ENCODE measurements around the gene ADAMTS10.
A peak's percentile ranks its signal among the peaks of the same experiment; 100 is the strongest.
"Not testable (repeated sequence)": the region's sequence is repeated elsewhere in the genome, so short reads cannot be mapped to it uniquely, and the experiment has no call there.

The ADAMTS10 gene

DNA sequence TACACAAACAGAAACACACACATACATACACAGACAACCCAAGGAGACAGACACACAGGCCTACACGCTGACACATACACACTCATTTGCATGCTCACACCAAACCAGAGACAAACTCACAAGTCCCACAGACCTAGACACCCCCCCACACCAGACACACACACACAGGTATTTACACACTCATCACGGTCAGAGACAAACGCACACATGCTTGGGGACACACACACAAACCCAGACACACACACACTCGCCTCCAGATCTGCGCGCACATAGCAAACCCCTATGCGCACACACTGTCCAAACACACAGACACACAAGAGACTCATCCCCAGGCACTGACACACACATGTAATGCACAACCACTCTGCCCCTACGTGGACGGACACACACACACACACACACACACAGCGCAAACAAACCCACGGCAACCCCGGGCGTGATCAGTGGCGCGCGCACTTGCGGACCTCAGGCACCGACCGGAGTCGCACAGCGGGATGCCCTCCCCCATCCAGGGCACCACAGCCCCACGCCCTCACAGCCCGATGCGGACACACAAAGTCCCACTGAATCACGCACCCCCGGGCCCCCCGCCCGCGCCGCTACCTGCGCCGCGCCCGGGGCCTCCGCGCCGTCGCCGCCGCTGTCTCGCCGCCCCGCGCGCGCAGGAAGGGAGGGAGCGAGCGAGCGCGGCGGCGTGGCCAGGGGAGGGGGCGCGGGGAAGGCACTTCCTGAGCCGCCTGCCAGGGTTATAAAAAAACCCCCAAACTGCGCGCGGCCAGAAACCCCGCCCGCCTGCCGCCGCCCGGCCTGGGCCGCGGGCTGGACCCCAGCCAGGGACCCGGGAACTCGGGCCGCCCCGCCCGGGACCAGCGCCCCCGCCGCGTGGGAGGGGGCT, at the start of gene ADAMTS10:
ADAMTS10 (minus strand) TSS at position 675 of the 895 bp plus-strand sequence. CDS start 5,005 bp downstream, outside the sequence.
- no peak for FAIRE-seq

- FAIRE-seq: no peak
Measured at GRCh38 chr19:8659905-8660304, 49.4 kb upstream of the ADAMTS10 start.

GRCh38 chr19:8657869-8658268, 47.4 kb upstream of the ADAMTS10 start:
- no peak for FAIRE-seq

DNA sequence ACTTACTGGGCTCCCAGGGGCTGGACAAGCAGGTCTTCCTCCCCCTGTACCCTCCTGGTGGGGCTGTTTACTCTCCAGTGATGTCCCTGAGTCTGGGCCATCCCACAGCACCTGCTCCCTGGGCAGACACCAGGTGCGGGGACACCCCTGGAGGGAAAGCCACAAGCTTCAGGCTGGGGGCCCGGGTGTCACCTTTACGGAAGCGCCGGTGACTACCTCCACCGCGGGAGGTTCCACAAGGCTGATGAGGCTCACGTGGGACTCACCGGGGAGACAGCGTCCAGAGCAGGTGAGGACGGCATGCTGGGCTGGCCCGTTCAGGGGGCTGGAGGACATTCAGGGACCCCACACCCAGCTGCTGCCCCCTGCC, 44.8 kb upstream of the ADAMTS10 start:
- FAIRE-seq: no peak

DNA sequence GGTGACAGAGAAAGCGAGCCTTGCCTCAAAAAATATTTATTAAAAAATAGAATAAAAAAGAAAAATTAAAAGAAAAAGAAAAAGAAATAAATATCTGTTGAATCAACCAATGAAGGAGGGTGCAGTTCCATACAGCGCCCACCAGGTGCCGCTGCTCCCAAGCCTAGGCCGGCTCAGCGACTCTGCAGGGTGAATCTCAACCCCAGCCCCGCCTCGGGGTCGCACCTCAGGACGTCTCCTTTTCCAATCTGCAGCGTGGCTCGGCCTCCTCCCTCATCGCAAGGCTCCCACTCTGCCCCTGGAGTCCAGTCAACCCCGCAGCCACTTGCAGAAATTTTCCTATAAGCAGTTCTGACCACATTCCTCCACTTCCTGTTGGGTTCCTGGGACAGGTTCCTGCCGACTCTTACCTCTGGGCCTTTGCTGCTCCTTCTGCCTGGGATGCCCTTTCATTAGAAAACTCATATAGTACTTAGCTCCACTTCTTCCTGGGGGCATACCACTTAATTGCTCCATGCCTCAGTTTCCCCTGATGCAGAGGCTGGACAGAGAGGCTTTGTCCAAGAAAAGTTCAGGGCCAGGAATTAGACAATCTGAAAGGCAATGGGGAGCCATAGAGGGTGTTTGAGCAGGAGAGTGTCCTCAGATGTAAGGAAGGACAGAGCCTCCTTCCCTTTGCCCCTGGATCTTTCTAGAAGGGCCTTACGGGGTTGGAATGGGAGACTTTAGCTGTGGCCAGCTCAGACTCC, 44.2 kb upstream of the ADAMTS10 start:
- FAIRE-seq: peak; percentile 66

DNA sequence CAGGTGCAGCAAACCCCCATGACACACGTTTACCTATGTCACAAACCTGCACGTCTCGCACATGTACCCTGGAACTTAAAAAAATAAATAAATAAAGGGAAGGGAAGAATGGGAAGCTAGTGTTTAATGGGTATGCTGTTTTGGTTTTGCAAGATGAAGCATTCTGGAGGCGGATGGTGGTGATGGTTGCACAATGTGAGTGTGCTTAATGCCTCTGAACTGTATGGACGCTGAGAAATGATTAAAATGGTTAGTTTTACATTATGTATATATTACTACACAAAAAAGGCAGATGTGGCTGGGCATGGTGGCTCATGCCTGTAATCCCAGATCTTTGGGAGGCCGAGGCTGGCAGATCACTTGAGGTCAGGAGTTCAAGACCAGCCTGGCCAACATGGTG, 37.7 kb upstream of the ADAMTS10 start:
- FAIRE-seq: no peak

GRCh38 chr19:8643860-8644653, 33.5 kb upstream of the ADAMTS10 start:
- no peak for FAIRE-seq

DNA sequence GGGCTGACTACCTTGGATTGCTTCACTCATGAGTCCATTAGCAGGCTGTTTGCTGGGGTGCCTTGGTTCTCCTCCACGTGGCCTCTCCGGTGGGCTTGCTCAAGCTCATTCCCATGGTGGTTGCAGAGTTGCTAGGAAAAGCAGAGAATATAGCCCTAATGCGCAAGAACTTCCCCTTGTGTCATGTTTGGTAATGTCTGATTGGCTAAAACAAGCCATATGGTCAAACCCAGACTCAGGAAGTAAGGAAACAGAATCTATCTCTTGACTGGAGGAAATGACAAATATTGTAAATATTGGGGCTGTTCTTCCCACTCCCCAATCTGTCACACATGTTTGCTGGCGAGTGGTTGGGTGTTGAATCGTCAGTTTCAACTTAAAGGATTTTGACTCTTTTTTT, 32.0 kb upstream of the ADAMTS10 start:
- no peak for FAIRE-seq

GRCh38 chr19:8641908-8642547, 31.5 kb upstream of the ADAMTS10 start:
- FAIRE-seq: no peak

DNA sequence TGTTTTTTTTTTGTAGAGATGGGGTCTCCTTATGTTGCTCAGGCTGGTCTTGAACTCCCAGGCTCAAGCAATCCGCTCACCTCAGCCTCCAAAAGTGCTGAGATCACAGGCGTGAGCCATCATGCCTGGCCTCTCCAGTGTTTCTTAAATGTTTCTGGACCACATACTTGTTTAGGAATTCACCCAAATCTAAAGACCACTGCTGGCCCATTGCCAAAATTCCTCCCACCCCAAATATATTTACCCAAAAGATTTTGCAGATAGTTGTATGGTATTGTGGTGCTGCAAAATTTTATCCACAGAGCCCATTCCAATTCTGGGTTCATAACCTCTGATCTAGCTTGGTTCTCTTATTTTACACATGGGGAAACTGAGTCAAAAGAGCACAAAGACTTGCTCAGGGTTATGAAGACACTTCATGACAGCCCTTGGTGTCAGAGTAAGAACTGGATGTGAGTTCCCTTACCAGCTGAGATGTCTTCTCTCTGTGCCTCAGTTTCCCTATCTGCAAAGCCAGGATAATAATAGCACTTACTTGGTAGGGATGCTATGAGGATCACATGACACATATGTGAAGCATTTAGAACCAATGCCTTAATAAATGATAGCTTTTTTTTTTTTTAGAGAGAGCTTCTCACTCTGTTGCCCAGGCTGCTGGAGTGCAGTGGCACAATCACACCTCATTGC, 30.8 kb upstream of the ADAMTS10 start:
- FAIRE-seq: no peak

DNA sequence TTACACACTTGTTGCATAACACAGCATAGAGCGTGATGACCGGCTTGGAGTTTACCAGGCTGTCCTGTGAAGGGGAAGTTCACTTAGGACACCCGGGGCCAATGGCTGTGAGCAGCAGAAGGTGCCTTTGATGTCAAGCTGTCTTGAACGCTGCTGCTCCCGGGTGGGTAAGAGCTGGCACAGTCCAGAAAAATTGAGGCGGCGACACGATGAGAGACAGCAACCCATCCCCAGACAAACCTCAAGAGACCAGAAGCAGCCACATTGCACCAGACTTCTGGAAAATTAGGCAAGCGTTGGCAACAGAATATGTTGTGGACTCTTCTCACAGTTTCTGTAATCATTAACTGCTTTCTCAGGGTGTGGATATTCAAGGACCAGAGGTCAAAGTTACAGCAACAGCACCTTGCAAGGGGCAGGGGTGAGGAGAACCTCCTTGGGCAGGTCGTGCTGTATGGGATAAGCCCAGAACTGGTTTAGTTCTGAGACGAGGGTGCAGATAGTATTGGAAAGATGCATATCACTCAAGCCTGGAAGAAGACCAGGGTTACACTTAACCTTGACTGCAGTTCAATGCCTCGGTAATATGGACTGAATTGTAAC, 30.0 kb upstream of the ADAMTS10 start:
- FAIRE-seq: no peak

DNA sequence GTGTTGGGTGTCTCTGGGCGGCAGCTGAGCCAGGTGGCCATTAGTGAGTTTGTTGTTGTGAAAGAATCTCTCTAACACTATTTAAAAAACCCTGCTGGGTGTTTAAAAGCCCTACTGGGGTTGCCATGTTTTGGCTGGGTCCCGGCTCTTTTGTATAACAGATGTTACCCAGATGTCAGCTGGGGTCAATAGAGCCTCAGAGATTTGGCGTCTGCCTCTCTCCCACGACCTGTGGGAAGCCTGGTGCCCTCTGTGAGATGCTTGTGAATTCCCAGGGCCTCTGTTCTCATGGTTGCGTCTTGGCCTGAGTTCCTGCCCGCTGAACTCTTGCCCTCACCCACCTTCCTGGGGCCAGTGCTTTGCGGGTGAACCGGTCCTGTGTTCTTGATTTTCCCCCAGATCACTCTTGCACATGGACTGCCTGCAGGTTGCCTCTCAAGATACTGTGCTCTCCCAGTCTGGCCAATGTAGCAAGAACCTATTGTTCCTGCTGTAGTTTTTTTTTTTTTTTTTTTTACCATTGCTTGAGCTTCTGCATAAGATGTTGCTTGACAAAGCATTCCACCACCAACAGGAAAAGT, 29.4 kb upstream of the ADAMTS10 start:
- FAIRE-seq: no peak

- FAIRE-seq: no peak
Measured at GRCh38 chr19:8638078-8638619, 27.6 kb upstream of the ADAMTS10 start.

- not testable (repeated sequence) for FAIRE-seq
Measured at GRCh38 chr19:8637070-8637469, 26.6 kb upstream of the ADAMTS10 start.

- no peak for FAIRE-seq
Measured at GRCh38 chr19:8635422-8635821, 24.9 kb upstream of the ADAMTS10 start.

- FAIRE-seq: no peak
Measured at GRCh38 chr19:8631425-8631819, 20.9 kb upstream of the ADAMTS10 start.

DNA sequence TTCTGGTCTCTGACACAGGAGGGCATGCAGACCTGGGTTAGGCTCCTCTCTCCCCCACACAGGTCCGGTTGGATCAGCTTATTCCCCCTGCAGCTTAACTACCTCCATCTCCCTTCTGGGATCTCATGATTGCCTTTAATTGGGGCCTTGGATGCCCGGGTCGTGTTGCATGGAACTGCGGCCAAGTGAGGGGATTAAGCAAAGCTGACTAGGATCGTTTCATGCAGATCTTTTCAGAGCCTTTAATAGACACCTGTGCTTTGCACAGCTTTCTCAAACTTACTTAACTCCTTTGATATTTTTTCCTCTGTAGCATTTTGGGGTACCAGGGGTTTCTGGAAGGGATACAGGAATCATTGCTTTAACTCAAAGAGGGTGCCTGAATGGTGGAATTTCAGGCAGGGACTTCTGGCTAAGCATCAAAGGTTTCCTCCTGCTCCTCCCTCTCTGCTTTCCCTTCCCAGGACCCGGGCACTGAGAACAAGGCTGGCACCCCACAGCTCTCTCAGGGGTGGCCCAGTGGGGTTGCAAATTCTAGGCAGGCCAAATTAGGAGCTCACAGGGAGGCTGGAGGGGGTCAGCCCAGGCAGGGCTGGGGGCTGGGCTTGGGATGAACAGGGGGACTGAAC, 20.4 kb upstream of the ADAMTS10 start:
- FAIRE-seq: no peak

- no peak for FAIRE-seq
Measured at GRCh38 chr19:8629996-8630683, 19.6 kb upstream of the ADAMTS10 start, which contains the start of gene NFILZ. Gene NFILZ (plus strand): TSS chr19:8630633. CDS start chr19:8676766, 46,133 bp downstream.

- no peak for FAIRE-seq
Measured at GRCh38 chr19:8629184-8629583, 18.7 kb upstream of the ADAMTS10 start.

DNA sequence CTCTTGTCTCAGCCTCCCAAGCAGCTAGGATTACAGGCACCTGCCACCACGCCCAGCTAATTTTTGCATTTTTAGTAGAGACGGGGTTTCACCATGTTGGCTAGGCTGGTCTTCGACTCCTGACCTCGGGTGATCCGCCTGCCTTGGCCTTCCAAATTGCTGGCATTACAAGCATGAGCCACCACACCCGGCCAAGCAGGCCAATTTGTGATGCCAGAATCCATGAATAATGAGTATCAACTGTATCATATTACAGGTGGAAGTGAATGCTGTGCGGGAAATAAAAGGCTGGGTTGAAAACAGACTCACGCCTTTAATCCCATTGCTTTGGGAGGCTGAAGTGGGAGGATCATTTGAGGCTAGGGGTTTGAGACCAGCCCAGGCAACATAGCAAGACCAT, 16.3 kb upstream of the ADAMTS10 start:
- no peak for FAIRE-seq
